SK-N-SH treated with all-trans-retinoic acid at 6 μM for 48 hours (cell line): ENCODE measurements around the gene CEP95.

Source experiments
- ATAC-seq: fragments of 200-7000 bp; cut with Tn5 transposase; 3 replicates; pipeline ENCODE4 v1.9.1; 2020; ENCODE audit warnings: mild to moderate bottlenecking, moderate library complexity
- CSDC2 ChIP-seq: fragments of 250-450 bp; sonication (Bioruptor Pico); IDR thresholded peaks from 2 replicates; pipeline ENCODE4 v1.5.0; 2020; ENCODE audit warnings: mild to moderate bottlenecking, moderate library complexity
- GLIS3 ChIP-seq: fragments of 250-450 bp; sonication (Bioruptor Pico); IDR thresholded peaks from 2 replicates; pipeline ENCODE4 v1.5.0; 2020; ENCODE audit warnings: mild to moderate bottlenecking, moderate library complexity
- ISL1 ChIP-seq: fragments of 250-450 bp; sonication (Bioruptor Pico); IDR thresholded peaks from 2 replicates; pipeline ENCODE4 v2.1.2; 2022; ENCODE audit warnings: mild to moderate bottlenecking, moderate library complexity
- SNAI2 ChIP-seq: fragments of 250-450 bp; sonication (Bioruptor Pico); IDR thresholded peaks from 2 replicates; pipeline ENCODE4 v1.5.0; 2020; ENCODE audit warnings: mild to moderate bottlenecking, moderate library complexity
- ZFP3 ChIP-seq: fragments of 250-450 bp; sonication (Bioruptor Pico); IDR thresholded peaks from 2 replicates; pipeline ENCODE4 v1.5.0; 2020; ENCODE audit warnings: mild to moderate bottlenecking, moderate library complexity

CEP95 gene

GRCh38 chr17:64585146-64585545 is 78.4 kb downstream of the CEP95 start:
- no peak for ATAC-seq

More at GRCh38 chr17:64585146-64585545, 78.4 kb downstream of the CEP95 start:
- no peak for TF ChIP-seq ISL1 (CRISPR knock-in tag)
- no peak for TF ChIP-seq GLIS3 (CRISPR knock-in tag)
- no peak for TF ChIP-seq CSDC2 (CRISPR knock-in tag)
- TF ChIP-seq SNAI2: no peak
- no peak for TF ChIP-seq ZFP3 (CRISPR knock-in tag)
